HG03565 (cell line): ENCODE data around the gene TMEM185B.
"Not testable (repeated sequence)": the region's sequence is repeated elsewhere in the genome, so short reads cannot be mapped to it uniquely, and the experiment has no call there.

Experiments used
- ATAC-seq: cut with Tn5 transposase; IDR thresholded peaks from one replicate; pipeline ENCODE4 v1.9.1; 2021; ENCODE audit warnings: mild to moderate bottlenecking, moderate library complexity; ENCODE audit not compliant: unreplicated experiment

The TMEM185B gene

DNA sequence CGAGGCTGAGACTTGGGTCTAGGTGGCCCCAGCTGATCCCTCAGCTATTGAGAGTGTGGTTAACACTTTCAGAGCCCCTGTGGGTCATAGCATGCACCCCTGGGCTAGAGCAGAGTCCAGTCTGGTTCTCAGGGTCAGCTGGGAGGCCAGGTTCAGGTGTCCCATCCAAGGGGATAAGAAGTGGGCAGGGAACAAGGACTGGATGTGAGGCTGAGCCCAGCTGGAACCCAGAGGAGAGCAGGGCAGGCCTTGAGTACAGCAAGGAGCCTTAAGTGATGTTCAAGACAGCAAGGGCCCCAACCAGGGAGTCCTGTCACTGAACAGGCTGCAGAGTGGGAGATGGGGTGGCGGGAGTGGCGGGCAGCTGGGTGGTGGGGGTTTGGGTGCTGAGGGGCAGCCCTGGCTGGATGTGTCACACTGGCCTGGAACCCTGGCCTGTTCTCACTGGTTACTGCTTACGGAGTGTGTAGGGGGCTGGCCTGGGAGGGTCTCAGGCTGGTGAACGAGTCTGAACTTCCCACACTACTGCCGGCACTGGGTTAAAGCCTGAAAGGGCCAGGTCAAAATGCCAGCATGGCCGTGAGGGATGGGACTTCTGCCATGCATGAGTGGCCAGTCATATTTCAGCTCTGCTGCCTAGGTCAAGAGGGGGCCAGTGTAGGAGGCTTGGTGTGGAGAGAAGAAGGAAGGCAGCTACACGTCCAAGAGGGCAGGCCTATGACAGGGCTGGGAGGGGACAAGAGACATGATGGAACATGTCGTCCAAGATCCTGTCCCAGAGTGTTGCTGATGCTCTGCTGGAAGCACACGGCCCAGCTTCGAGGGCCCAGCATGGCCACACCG, 13.6 kb downstream of the TMEM185B start:
- ATAC-seq = no peak

- ATAC-seq = no peak
Observed at GRCh38 chr2:120208381-120209353, 14.5 kb downstream of the TMEM185B start.

DNA sequence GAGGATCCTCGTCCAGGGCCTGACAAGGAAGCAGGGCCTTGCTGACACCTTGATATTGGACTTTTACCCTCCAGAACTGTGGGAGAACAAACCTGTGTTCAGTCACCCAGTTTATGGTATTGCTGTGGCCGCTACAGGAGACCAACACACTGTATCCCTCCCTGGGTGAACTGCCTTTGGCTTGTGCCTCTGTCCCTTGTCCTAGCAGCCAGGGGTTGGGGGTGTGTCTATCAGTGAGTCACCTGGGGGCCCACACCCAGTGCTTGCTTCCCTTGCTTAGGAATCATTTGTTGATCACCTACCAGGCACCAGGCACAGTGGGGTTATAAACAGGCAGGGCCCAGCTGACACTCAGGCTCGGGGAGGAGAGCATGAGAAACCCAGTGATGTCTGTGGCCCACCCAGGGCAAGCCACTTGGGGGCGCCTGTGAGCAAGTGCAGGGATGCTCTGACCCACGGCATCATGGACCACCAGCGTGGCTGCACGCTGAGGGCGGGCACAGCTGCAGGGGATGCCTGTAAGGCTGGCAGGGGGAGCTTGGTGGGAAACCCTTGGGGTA, 17.1 kb downstream of the TMEM185B start:
- ATAC-seq = no peak

GRCh38 chr2:120204945-120205670, 18.1 kb downstream of the TMEM185B start:
- ATAC-seq = no peak

GRCh38 chr2:120204417-120204816, 18.8 kb downstream of the TMEM185B start:
- ATAC-seq = no peak

GRCh38 chr2:120204022-120204405, 19.2 kb downstream of the TMEM185B start:
- no peak for ATAC-seq

GRCh38 chr2:120203251-120204021, 19.8 kb downstream of the TMEM185B start:
- no peak for ATAC-seq

DNA sequence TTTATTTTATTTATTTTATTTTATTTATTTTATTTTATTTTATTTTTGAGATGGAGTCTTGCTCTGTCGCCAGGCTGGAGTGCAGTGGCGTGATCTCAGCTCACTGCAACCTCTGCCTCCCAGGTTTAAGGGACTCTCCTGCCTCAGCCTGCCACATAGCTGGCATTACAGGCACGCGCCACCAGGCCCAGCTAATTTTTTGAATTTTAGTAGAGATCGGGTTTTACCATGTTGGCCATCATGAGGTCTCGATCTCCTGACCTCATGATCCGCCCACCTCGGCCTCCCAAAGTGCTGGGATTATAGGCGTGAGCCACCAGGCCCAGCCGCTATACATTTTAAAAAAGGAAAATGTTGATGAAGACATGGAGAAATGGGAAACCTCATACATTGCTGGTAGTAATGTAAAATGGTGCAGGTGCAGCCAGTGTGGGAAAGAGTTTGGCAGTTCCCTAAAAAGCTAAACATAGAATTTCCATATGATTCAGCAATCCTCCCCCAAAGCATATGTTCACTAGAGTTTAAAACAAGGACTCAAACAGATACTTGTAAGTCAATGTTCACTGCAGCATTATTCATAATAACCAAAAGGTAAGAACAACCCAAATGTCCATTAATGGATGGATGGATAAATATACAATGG, 23.3 kb downstream of the TMEM185B start:
- not testable (repeated sequence) for ATAC-seq

- no peak for ATAC-seq
Observed at GRCh38 chr2:120195553-120195952, 27.6 kb downstream of the TMEM185B start.

GRCh38 chr2:120192280-120192679, 30.9 kb downstream of the TMEM185B start:
- no peak for ATAC-seq

DNA sequence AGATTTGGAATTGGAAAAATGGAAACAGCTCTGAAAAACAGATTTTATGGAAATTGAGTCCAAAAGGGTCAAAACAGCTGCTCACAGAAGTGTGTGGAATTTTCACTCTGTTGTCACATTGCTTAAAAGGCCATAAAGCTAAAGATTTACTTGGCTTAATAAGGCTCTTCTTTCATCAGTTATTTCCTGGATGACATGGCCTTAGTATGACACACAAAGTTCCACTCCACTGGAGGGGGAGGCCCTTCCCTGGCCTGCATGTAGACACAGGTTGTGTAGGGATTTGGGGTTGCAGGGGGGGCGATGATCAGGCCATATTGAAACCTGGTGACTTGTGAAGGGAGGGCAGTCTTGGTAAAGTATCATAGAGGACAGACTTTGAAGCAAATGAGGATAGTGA, 34.0 kb downstream of the TMEM185B start:
- ATAC-seq = no peak

GRCh38 chr2:120182019-120182560, 41.1 kb downstream of the TMEM185B start:
- ATAC-seq = no peak

- ATAC-seq = no peak
Observed at GRCh38 chr2:120180066-120180465, 43.1 kb downstream of the TMEM185B start.

DNA sequence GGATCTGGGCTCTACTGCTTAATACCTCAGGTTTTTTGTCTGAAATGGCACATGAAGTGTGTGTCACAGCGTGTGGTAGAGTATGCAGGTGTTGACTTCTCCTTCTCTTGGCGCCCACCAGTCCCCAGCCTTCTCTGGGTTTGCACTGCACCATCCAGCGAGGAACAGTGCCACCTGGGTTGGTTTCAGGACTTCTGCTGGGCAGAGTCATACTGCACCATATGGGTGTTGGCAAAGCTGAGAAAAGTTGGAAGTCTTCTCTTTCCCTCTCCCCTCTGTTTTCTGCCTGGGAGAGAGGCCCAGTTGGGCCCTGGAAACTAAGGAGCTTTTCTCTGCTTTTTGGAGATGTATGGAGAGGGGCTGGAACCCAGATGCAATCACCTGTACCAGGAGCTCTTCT, 43.8 kb downstream of the TMEM185B start:
- no peak for ATAC-seq

DNA sequence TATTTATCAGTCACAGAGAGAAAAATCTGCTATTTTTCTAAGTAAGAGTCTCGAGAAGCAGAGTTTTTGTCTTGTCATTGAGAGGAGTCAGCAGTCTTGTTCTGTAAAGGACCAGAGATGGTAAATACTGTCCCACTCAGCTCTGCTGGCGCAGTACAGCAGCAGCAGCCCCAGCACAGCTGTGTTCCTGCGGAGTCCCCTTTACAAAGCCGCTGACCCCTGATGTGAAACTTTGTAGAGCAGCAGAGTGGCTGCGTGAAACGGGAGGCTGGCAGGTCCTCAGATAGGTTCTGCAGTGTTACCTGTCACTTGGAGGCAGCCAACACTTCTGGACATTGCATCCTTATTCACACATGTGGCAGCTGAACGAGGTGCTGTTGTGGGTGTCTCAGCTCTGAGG, 45.2 kb downstream of the TMEM185B start:
- no peak for ATAC-seq

- ATAC-seq = peak; percentile 89
Observed at GRCh38 chr2:120177001-120177621, 46.1 kb downstream of the TMEM185B start.

DNA sequence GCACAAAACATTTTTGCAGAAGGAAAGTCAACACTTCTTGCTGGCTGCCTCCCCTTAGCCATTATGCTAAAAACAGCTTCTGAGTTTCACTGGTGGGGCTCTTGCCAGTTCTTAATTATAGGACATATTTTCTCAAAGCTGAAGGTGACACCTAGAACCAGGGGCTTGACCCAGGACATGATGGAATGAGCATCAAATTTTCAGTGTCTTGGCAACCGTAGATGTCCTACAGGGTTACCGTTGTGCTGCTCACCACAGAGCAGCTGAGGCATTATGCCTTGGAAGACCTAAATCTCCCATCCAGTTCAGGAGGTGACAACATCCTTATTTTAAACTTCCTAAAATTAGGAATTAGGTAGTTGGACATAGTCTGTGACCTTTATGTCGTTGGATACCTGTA, 46.7 kb downstream of the TMEM185B start:
- ATAC-seq = no peak

GRCh38 chr2:120174963-120175581, 48.1 kb downstream of the TMEM185B start:
- no peak for ATAC-seq
